ENCODE data around the gene MRPS31. TPM values are rescaled to one million over a fixed set of nuclear protein-coding genes. Genes with fewer than 3 reads are reported as not detected.
"Not testable (repeated sequence)": the region's sequence is repeated elsewhere in the genome, so short reads cannot be mapped to it uniquely, and the experiment has no call there.

MRPS31 gene
- total RNA-seq, 4 donors from 2014 or later, result 12.2 to 24.3 (median 22.1) TPM

GRCh38 chr13:40784540-40784939, 13.6 kb upstream of the MRPS31 start:
- H3K36me3 ChIP-seq, result no peaks in the 10 kb centered on the region
- DNase-seq (ENCODE audit: low spot score in 2 of 2), result no peak
- H3K4me1 ChIP-seq, result no peaks in the 10 kb centered on the region
- H3K27me3 ChIP-seq, result no peaks in the 10 kb centered on the region
- H3K9me3 ChIP-seq, result no peaks in the 10 kb centered on the region
- TF ChIP-seq POLR2A (IDR thresholded peaks at IDR 0.05) (no peak), CTCF (IDR thresholded peaks at IDR 0.05) (no peak), EP300 (IDR thresholded peaks at IDR 0.05) (no peak)
- H3K4me3 ChIP-seq, result no peak overlapping the region
- WGBS, 2 donors, result 79 to 86% methylated on average over 4 of the region's 4 CpGs
- no peak overlapping the region for H3K27ac ChIP-seq

DNA sequence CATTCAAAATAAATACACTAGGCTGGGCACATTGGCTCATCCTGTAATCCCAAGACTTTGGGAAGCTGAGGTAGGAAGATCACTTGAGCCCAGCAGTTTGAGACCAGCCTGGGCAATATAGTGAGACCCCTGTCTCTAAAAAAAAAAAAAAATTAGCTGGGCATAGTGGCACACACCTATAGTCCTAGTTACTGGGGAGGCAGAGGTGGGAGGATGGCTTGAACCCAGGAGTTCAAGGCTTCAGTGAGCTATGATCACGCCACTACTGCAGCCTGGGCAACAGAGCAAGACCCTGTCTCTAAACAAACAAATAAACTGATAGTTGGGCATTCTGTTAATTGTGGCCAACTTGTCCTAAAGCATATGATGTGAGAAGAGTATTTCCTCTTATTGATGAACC, 12.0 kb upstream of the MRPS31 start:
- not testable (repeated sequence) for H3K27me3 ChIP-seq; DNase-seq (ENCODE audit: low spot score in 2 of 2); H3K27ac ChIP-seq; H3K4me1 ChIP-seq; H3K36me3 ChIP-seq; H3K9me3 ChIP-seq; H3K4me3 ChIP-seq
- WGBS, 2 donors, result 89 to 93% methylated on average over 1 of the region's 1 CpG

GRCh38 chr13:40781717-40782116, 10.7 kb upstream of the MRPS31 start:
- TF ChIP-seq CTCF (IDR thresholded peaks at IDR 0.05) (no peak), EP300 (IDR thresholded peaks at IDR 0.05) (no peak), POLR2A (IDR thresholded peaks at IDR 0.05) (no peak)
- Histone ChIP-seq H3K4me3 (no peak overlapping the region), H3K27ac (no peak overlapping the region), H3K36me3 (no peaks in the 10 kb centered on the region), H3K27me3 (no peaks in the 10 kb centered on the region), H3K9me3 (no peaks in the 10 kb centered on the region), H3K4me1 (peaks cover 0 to 4% (median 2%) of the 10 kb centered on the region in 4 donors)
- 82 to 88% methylated on average over 11 of the region's 11 CpGs for WGBS, 2 donors
- no peak for DNase-seq (ENCODE audit: low spot score in 2 of 2)

DNA sequence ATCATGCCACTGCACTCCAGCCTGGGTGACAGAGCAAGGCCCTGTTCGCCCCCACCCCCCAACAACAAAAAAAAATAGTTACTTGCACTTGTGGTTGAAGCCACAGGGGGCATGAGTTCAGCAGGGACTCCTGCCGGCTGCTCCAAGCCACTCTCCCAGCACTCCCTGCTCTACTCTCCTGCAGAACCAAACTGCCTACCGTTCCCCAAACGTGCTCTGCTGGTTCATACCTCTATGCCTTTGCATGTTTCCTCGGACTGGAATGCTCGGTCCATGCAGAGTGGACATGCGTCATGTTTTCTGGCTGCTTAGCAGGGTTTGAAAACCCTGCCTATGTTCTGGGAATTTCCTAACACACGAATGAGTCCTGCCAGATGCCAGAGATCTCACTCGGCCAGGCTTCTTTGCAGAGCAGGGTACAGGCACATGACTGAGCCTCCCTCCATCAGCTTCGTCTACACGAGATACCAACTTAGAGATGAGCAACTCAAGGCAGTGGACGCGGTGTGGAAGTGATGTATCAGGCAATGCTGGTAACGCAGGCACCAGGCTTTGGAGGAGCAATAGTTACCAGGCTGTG, 9.9 kb upstream of the MRPS31 start:
- no peak for DNase-seq (ENCODE audit: low spot score in 2 of 2)
- 66 to 73% methylated on average over 14 of the region's 14 CpGs for WGBS, 2 donors
- Histone ChIP-seq H3K36me3 (no peaks in the 10 kb centered on the region), H3K4me3 (no peak overlapping the region), H3K4me1 (peaks cover 0 to 4% (median 2%) of the 10 kb centered on the region in 4 donors), H3K9me3 (no peaks in the 10 kb centered on the region), H3K27me3 (no peaks in the 10 kb centered on the region), H3K27ac (no peak overlapping the region)
- TF ChIP-seq POLR2A (IDR thresholded peaks at IDR 0.05) (no peak), EP300 (IDR thresholded peaks at IDR 0.05) (no peak), CTCF (IDR thresholded peaks at IDR 0.05) (no peak)

DNA sequence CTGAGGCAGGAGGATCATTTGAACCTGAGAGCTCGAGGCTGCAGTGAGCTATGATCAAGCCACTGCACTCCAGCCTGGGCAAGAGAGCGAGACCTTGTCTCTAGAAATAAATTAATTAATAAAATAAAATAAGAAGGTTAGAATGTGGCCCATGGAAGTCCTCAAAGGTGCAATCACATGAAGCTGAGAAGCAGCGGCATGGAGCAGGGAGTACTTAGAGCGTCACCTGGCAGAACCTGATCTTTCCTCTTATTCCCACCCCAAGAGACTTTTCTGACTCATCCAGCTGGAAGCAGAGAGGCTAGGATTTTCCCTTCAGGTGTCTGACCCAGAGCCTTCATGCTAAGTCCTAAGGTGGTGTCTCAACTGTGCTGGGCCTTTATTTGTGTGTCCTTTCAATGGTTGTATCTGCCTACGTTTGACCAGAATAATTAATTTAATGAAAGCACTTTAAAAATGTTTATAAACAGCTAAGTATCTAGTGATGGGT, 8.9 kb upstream of the MRPS31 start:
- no peak for TF ChIP-seq POLR2A (IDR thresholded peaks at IDR 0.05)
- no peak for TF ChIP-seq CTCF (IDR thresholded peaks at IDR 0.05)
- TF ChIP-seq EP300 (IDR thresholded peaks at IDR 0.05), result no peak
- Histone ChIP-seq H3K27me3 (no peaks in the 10 kb centered on the region), H3K36me3 (no peaks in the 10 kb centered on the region), H3K27ac (no peak overlapping the region), H3K4me1 (peaks cover 0 to 4% (median 2%) of the 10 kb centered on the region in 4 donors), H3K9me3 (no peaks in the 10 kb centered on the region), H3K4me3 (no peak overlapping the region)
- WGBS, 2 donors, result 89 to 93% methylated on average over 5 of the region's 5 CpGs
- DNase-seq (ENCODE audit: low spot score in 2 of 2), result no peak

All from tibial nerve (tissue), 4 donors.